RWPE1 (cell line): ENCODE measurements around the gene DMKN.

Experiments
- CTCF ChIA-PET: fragments of 350-600 bp; sonication (Branson Sonifier 250); formaldehyde crosslinking; extraction: SDS; loops from one replicate; lab custom pipeline; 2021; lab: Yijun Ruan, JAX
- POLR2A ChIA-PET: fragments of 400-600 bp; formaldehyde crosslinking; extraction: SDS; loops from one replicate; lab custom pipeline; 2020; ENCODE audit warnings: antibody characterized with exemption; ENCODE audit not compliant: low non-redundant PET; lab: Yijun Ruan, JAX
- DNase-seq: peaks from one replicate; pipeline ENCODE4 v3.0.0; 2012; ENCODE audit warnings: low spot score
- H3K27ac ChIP-seq: fragments of 450-650 bp; 2 replicates; pipeline ENCODE4 v1.5.1; 2017
- CTCF ChIP-seq: fragments of 450-650 bp; conservative IDR thresholded peaks from 2 replicates; pipeline ENCODE4 v1.5.1; 2017; ENCODE audit warnings: low read depth, mild to moderate bottlenecking

The DMKN gene

DNA sequence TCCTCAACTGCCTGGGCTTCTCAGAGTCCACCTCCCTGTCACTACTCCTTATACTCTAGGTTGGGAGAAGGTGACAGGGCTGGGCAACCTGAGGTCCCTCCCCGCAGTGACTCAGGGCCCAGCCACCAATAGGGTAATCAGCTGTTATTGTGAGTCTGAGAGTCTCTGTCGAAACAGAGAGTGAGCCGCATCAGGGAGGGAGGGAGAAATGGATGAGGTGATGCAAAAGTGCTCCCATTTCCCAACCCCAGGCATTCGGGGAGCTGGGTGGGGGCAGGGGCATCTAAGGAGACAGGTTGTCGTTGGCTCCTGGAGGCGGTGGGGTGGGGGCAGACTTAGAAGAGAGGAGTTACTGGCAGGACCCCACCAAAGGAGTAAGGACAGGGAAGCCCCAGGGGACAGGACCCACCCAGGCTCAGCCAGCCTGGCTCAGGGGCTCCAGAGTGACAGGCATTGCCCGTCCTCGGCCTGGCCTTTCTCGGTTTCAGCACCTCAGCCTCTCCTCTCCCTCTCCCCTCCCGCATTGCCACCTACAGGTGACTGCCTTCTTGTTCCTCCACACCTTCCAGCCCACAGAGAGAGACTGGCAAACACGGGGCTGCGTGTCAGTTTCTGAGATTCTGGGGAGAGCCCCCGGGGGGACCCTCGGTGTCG, at the start of gene DMKN:
DMKN (minus strand) TSS at position 22 of the 654 bp plus-strand sequence. CDS start 174 bp downstream, outside the sequence.
- ChIA-PET CTCF (interaction anchor here (0.6 to 2.0 kb wide), 3 partner anchors 19 to 704 kb away, joined by 3 to 10 read pairs (median 9); no protein-coding TSS in a partner anchor), POLR2A (interaction anchor here (0.6 kb wide), 1 partner anchor 18 kb away, joined by 3 read pairs; no protein-coding TSS in a partner anchor)
- H3K27ac ChIP-seq: no peak within 1 kb of the TSS
- peak; percentile 66 for DNase-seq
- no peak for TF ChIP-seq CTCF

- POLR2A ChIA-PET: interaction anchor here (0.8 kb wide), 1 partner anchor 52 kb away, joined by 3 read pairs; no protein-coding TSS in a partner anchor
- CTCF ChIA-PET: no interaction called here
- no peak overlapping the region for H3K27ac ChIP-seq
- TF ChIP-seq CTCF: no peak
- DNase-seq: no peak
Observed at GRCh38 chr19:35562776-35563175, 49.3 kb upstream of the DMKN start.

DNA sequence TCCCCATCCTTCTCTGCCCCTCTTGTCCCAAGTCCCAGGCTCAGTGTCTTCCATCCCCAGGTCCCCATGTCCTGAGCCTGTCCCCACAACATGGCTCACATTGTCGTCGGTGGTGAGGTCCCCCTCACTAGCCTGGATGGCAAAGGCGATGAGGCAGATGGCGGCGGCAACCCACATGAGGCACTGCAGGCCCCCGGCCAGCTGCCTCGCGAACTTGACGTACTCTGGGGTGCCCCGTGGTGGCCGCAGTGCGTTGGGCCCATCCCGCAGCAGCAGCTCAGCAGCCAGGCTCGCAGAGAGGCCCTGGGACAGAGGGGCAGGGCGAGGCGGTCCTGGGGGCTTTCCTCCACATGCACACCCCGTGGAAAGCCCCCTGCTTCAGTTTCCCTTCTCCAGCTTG, 48.9 kb upstream of the DMKN start:
- DNase-seq: no peak
- TF ChIP-seq CTCF: no peak
- no peak overlapping the region for H3K27ac ChIP-seq
- CTCF ChIA-PET: no interaction called here
- POLR2A ChIA-PET: interaction anchor here (0.8 kb wide), 1 partner anchor 52 kb away, joined by 3 read pairs; no protein-coding TSS in a partner anchor

DNA sequence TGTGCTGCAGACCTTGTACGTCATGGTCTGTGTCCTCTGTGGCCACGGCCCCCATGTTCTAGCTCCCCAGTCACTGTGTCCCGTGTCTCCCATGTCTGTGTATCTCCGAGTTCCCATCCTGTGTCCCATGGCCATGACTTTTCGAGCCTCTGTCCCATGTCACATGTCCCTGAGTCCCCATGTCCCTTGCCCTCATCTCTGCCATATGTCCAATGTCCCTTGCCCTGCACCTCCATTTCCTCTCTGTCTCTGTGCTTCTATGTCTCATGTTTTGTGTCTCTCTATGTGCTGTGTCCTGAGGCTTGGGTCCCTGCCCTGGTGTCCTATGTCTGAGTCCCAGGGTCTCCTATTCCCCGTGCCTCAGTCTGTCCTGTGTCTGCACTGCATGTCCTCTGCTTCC, 48.0 kb upstream of the DMKN start:
- TF ChIP-seq CTCF: no peak
- H3K27ac ChIP-seq: no peak overlapping the region
- POLR2A ChIA-PET: no interaction called here
- DNase-seq: no peak
- CTCF ChIA-PET: no interaction called here

DNA sequence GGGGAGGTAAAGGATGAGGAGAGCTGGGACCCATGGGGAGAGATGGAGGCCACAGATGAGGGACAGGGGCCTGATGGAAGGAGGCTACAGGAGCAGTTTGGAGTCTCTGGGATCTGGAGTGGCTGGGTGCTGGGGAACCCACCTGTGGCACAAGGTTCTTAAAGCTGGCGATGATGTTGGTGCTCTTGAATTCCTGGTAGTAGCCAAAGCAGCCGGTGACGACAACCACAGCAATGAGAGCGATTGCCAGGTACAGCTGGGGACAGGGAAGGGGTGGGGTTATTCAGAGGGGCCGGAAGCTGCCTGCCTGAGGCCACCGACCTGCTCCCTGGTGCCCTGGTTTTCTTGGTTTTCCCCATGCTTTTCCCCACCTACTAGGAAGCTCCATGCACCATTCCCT, 47.2 kb upstream of the DMKN start:
- H3K27ac ChIP-seq: no peak overlapping the region
- CTCF ChIA-PET: interaction anchor here (0.6 kb wide), 1 partner anchor 503 kb away, joined by 3 read pairs; no protein-coding TSS in a partner anchor
- no peak for TF ChIP-seq CTCF
- no peak for DNase-seq
- POLR2A ChIA-PET: interaction anchor here (0.6 kb wide), 1 partner anchor 196 kb away, joined by 3 read pairs; no protein-coding TSS in a partner anchor

GRCh38 chr19:35560271-35560670, 46.8 kb upstream of the DMKN start:
- CTCF ChIA-PET: interaction anchor here (0.6 kb wide), 1 partner anchor 503 kb away, joined by 3 read pairs; no protein-coding TSS in a partner anchor

More at GRCh38 chr19:35560271-35560670, 46.8 kb upstream of the DMKN start:
- no peak for TF ChIP-seq CTCF
- H3K27ac ChIP-seq: no peak overlapping the region
- no peak for DNase-seq
- POLR2A ChIA-PET: interaction anchor here (0.6 kb wide), 1 partner anchor 195 kb away, joined by 3 read pairs; no protein-coding TSS in a partner anchor
